ENCODE results near the gene TLE4. TPM values are rescaled to one million over a fixed set of nuclear protein-coding genes. Genes with fewer than 3 reads are reported as not detected.
"Not testable (repeated sequence)": the region's sequence is repeated elsewhere in the genome, so short reads cannot be mapped to it uniquely, and the experiment has no call there.

The TLE4 gene
- total RNA-seq, 2 donors from 2014 or later: 9.7 to 130 TPM

- no peaks in the 10 kb centered on the region for H3K36me3 ChIP-seq
- 94% methylated on average over 2 of the region's 2 CpGs for WGBS
- no peak overlapping the region for H3K4me3 ChIP-seq
- TF ChIP-seq POLR2AphosphoS5 (IDR thresholded peaks at IDR 0.05) (no peak), CTCF (IDR thresholded peaks at IDR 0.05) (no peak), POLR2A (IDR thresholded peaks at IDR 0.05) (no peak)
- no peak overlapping the region for H3K27ac ChIP-seq
- no peaks in the 10 kb centered on the region for H3K4me1 ChIP-seq (replicated peaks)
- intact Hi-C loops (cut with DNase I): no loop called here
- DNase-seq (ENCODE audit: low spot score): no peak
- no peaks in the 10 kb centered on the region for H3K27me3 ChIP-seq (replicated peaks; ENCODE audit: insufficient read depth)
- H3K9me3 ChIP-seq: no peaks in the 10 kb centered on the region
Observed at GRCh38 chr9:79537838-79538237, 33.9 kb upstream of the TLE4 start.

GRCh38 chr9:79542735-79543620, 28.8 kb upstream of the TLE4 start:
- H3K27me3 ChIP-seq (replicated peaks; ENCODE audit: insufficient read depth): no peaks in the 10 kb centered on the region
- intact Hi-C loops (cut with DNase I): no loop called here
- no peaks in the 10 kb centered on the region for H3K4me1 ChIP-seq (replicated peaks)
- no peak overlapping the region for H3K4me3 ChIP-seq
- 95% methylated on average over 3 of the region's 3 CpGs for WGBS
- no peaks in the 10 kb centered on the region for H3K9me3 ChIP-seq
- DNase-seq (ENCODE audit: low spot score): no peak
- no peaks in the 10 kb centered on the region for H3K36me3 ChIP-seq
- no peak for TF ChIP-seq POLR2A (IDR thresholded peaks at IDR 0.05)
- TF ChIP-seq CTCF (IDR thresholded peaks at IDR 0.05): no peak
- no peak for TF ChIP-seq POLR2AphosphoS5 (IDR thresholded peaks at IDR 0.05)
- no peak overlapping the region for H3K27ac ChIP-seq

GRCh38 chr9:79544375-79544774, 27.4 kb upstream of the TLE4 start:
- DNase-seq (ENCODE audit: low spot score); H3K4me3 ChIP-seq; H3K9me3 ChIP-seq; H3K27me3 ChIP-seq (replicated peaks; ENCODE audit: insufficient read depth); H3K4me1 ChIP-seq (replicated peaks); H3K27ac ChIP-seq; intact Hi-C loops (cut with DNase I); H3K36me3 ChIP-seq: not testable (repeated sequence)
- 84% methylated on average over 7 of the region's 7 CpGs for WGBS

GRCh38 chr9:79551586-79551985, 20.2 kb upstream of the TLE4 start:
- H3K4me3 ChIP-seq: no peak overlapping the region
- H3K27ac ChIP-seq: no peak overlapping the region
- no peaks in the 10 kb centered on the region for H3K27me3 ChIP-seq (replicated peaks; ENCODE audit: insufficient read depth)
- no peak for TF ChIP-seq POLR2A (IDR thresholded peaks at IDR 0.05)
- no peaks in the 10 kb centered on the region for H3K4me1 ChIP-seq (replicated peaks)
- 61% methylated on average over 4 of the region's 4 CpGs for WGBS
- no peaks in the 10 kb centered on the region for H3K36me3 ChIP-seq
- no peak for DNase-seq (ENCODE audit: low spot score)
- no peaks in the 10 kb centered on the region for H3K9me3 ChIP-seq
- intact Hi-C loops (cut with DNase I): no loop called here

GRCh38 chr9:79551994-79552393, 19.8 kb upstream of the TLE4 start:
- Histone ChIP-seq H3K27ac (no peak overlapping the region), H3K9me3 (no peaks in the 10 kb centered on the region), H3K4me3 (no peak overlapping the region), H3K4me1 (replicated peaks) (no peaks in the 10 kb centered on the region), H3K27me3 (replicated peaks; ENCODE audit: insufficient read depth) (no peaks in the 10 kb centered on the region), H3K36me3 (no peaks in the 10 kb centered on the region)
- intact Hi-C loops (cut with DNase I): no loop called here
- 92% methylated on average over 1 of the region's 1 CpG for WGBS
- TF ChIP-seq POLR2AphosphoS5 (IDR thresholded peaks at IDR 0.05) (no peak), POLR2A (IDR thresholded peaks at IDR 0.05) (no peak), CTCF (IDR thresholded peaks at IDR 0.05) (no peak)
- no peak for DNase-seq (ENCODE audit: low spot score)

Measured in prostate gland (tissue), 2 donors.